ENCODE data around the gene PUM1.

Gene PUM1

GRCh38 chr1:30884723-30885122 lies 180.8 kb downstream of the PUM1 start:
- H3K4me3 ChIP-seq (ENCODE audit: low read depth, low read length), result no peak overlapping the region
- DNase-seq (ENCODE audit: low read depth), result no peak
- TF ChIP-seq CTCF (conservative IDR thresholded peaks at IDR 0.05; ENCODE audit: low read depth, low read length), result no peak

- H3K4me3 ChIP-seq (ENCODE audit: low read depth, low read length), result no peak overlapping the region
- no peak for DNase-seq (ENCODE audit: low read depth)
- no peak for TF ChIP-seq CTCF (conservative IDR thresholded peaks at IDR 0.05; ENCODE audit: low read depth, low read length)
These were observed 181.9 kb downstream of the PUM1 start for GRCh38 chr1:30883389-30884172.

GRCh38 chr1:30882678-30883388 lies 182.7 kb downstream of the PUM1 start:
- TF ChIP-seq CTCF (conservative IDR thresholded peaks at IDR 0.05; ENCODE audit: low read depth, low read length), result no peak
- H3K4me3 ChIP-seq (ENCODE audit: low read depth, low read length), result no peak overlapping the region
- no peak for DNase-seq (ENCODE audit: low read depth)
